ENCODE results near the gene AUNIP. TPM values are rescaled to one million over a fixed set of nuclear protein-coding genes. Genes with fewer than 3 reads are reported as not detected.

Gene AUNIP
- total RNA-seq, 6 donors from 2014 or later, result 0.43 to 1.1 (median 0.74) TPM; not detected in 3

DNA sequence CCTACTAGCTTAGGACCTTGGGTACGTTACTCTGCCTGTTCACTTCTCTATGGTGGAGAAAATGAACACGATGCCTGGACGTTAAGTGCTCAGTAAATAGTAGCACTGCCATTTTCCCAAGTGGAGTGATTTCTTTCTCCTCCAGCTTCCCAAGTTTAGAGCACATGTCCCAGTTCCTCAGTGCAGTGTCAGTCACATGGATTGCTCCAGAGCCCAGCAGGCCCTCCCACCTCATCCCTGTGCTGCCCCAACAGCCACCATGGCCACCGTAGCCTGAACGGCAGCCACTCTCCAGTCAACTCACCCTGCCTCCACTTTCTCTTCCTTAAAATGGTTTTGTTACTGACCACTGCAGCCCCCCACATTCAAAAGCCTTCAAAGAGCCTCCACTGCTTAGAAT is 38.5 kb upstream of the AUNIP start:
- WGBS, 2 donors, result 71 to 73% methylated on average over 5 of the region's 5 CpGs
- TF ChIP-seq POLR2A (IDR thresholded peaks at IDR 0.05), result no peak
- TF ChIP-seq POLR2AphosphoS5 (IDR thresholded peaks at IDR 0.05), result no peak
- TF ChIP-seq EP300 (IDR thresholded peaks at IDR 0.05), result no peak
- TF ChIP-seq, protein P1, sequence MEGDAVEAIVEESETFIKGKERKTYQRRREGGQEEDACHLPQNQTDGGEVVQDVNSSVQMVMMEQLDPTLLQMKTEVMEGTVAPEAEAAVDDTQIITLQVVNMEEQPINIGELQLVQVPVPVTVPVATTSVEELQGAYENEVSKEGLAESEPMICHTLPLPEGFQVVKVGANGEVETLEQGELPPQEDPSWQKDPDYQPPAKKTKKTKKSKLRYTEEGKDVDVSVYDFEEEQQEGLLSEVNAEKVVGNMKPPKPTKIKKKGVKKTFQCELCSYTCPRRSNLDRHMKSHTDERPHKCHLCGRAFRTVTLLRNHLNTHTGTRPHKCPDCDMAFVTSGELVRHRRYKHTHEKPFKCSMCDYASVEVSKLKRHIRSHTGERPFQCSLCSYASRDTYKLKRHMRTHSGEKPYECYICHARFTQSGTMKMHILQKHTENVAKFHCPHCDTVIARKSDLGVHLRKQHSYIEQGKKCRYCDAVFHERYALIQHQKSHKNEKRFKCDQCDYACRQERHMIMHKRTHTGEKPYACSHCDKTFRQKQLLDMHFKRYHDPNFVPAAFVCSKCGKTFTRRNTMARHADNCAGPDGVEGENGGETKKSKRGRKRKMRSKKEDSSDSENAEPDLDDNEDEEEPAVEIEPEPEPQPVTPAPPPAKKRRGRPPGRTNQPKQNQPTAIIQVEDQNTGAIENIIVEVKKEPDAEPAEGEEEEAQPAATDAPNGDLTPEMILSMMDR (IDR thresholded peaks at IDR 0.05), result no peak
- Histone ChIP-seq H3K36me3 (peaks cover 0 to 21% (median 0%) of the 10 kb centered on the region in 4 donors), H3K4me3 (no peak overlapping the region), H3K27ac (peak overlapping the region in 1 of 4 donors; percentile 31), H3K4me1 (peaks cover 7 to 27% (median 16%) of the 10 kb centered on the region in 4 donors), H3K27me3 (no peaks in the 10 kb centered on the region), H3K9me3 (no peaks in the 10 kb centered on the region)
- DNase-seq (no peak), ATAC-seq (ENCODE audit: low FRiP score in 2 of 2) (no peak)

DNA sequence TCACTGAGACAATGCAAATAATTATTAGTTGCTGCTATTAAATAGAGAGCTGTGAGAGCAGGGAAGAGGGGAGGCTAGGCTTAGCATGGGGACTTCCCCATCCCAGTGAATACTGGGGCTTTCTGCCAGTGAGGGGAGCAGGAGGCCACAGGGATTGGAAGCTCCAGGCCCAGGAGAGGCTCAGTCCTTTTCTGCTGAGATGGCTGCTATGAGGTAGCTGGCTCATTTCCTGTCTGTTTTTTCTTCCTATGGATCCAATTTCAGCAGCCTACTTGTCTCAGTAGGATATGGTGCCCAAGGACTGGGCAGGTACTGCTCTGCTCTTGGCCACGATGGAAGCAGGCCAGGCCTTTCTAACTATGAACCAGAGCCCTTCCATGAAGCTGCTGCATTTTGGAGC is 37.0 kb upstream of the AUNIP start:
- no peak for ATAC-seq (ENCODE audit: low FRiP score in 2 of 2)
- Histone ChIP-seq H3K9me3 (no peaks in the 10 kb centered on the region), H3K27ac (no peak overlapping the region), H3K4me1 (peaks cover 12 to 34% (median 23%) of the 10 kb centered on the region in 4 donors), H3K27me3 (no peaks in the 10 kb centered on the region), H3K4me3 (no peak overlapping the region), H3K36me3 (peaks cover 0 to 12% (median 0%) of the 10 kb centered on the region in 4 donors)
- 67 to 96% methylated on average over 1 of the region's 1 CpG for WGBS, 2 donors
- no peak for TF ChIP-seq POLR2A (IDR thresholded peaks at IDR 0.05)
- no peak for TF ChIP-seq EP300 (IDR thresholded peaks at IDR 0.05)
- TF ChIP-seq, protein P1 (IDR thresholded peaks at IDR 0.05), result no peak
- TF ChIP-seq POLR2AphosphoS5 (IDR thresholded peaks at IDR 0.05), result no peak
- DNase-seq, result no peak

DNA sequence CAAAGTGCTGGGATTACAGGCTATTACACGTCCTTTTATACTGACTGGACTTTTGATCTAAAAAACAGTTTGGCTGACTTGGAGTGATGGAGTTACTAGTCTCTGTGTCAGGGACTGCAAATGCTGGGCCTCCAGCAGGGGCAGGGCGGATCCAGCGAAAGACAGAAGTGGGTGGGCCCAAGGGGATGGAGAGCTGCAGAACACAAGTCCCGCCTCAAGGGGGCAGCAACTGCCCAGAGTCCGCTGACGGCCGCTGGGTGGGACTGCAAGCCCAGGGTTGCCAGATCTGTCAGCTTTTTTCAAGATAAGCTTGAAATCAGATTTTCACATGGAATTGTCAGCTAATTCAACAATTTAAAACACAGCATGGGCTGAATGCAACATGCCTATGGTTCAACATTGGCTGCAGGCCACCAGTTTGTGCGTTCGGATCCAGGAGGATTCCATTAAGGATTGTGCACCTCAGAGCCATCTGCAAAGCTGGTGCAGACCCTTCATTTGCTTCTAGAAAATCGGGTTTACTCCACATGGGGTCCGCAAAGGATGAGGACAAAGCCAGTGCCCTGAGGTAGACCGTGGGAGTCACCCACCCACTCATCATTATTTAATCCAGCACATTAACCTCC is 36.2 kb upstream of the AUNIP start:
- peaks cover 12 to 36% (median 27%) of the 10 kb centered on the region in 4 donors for H3K4me1 ChIP-seq
- DNase-seq, result peak; percentile 89 to 93
- 18 to 26% methylated on average over 8 to 12 of the region's 12 CpGs for WGBS, 2 donors

DNA sequence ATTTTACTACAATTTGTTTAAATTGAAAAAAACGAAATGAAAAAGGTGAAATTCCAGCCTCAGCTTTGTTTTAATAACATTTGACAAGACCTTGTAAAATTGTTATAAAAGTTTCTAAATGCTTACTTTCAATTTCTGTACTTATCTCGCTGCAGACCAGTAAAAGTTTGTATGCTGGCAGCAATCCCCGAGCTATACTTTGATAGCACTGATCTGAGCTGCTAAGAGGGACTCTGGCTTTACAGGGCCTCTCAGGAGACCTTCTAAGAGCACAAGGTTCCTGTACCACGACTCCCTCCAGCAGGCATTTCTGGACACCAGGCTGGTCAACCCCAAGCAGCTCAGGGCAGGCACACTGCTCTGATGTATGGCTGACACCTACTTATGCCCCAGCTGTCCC is 33.9 kb upstream of the AUNIP start:
- Histone ChIP-seq H3K36me3 (no peaks in the 10 kb centered on the region), H3K27ac (peak overlapping the region in 2 of 4 donors; percentile 76 to 88), H3K27me3 (no peaks in the 10 kb centered on the region), H3K9me3 (no peaks in the 10 kb centered on the region), H3K4me1 (peaks cover 12 to 36% (median 25%) of the 10 kb centered on the region in 4 donors), H3K4me3 (no peak overlapping the region)
- TF ChIP-seq, protein P1 (IDR thresholded peaks at IDR 0.05), result no peak
- TF ChIP-seq EP300 (IDR thresholded peaks at IDR 0.05) (no peak), POLR2A (IDR thresholded peaks at IDR 0.05) (no peak), POLR2AphosphoS5 (IDR thresholded peaks at IDR 0.05) (no peak)
- ATAC-seq (ENCODE audit: low FRiP score in 2 of 2) (no peak), DNase-seq (no peak)
- 66 to 79% methylated on average over 4 of the region's 4 CpGs for WGBS, 2 donors

More for the DNA sequence above, 36.2 kb upstream of the AUNIP start:
- ATAC-seq (ENCODE audit: low FRiP score in 2 of 2), result peak; percentile 94 to 97
- Histone ChIP-seq H3K27ac (peak overlapping the region in 1 of 4 donors; percentile 6), H3K4me3 (no peak overlapping the region), H3K9me3 (no peaks in the 10 kb centered on the region), H3K27me3 (no peaks in the 10 kb centered on the region), H3K36me3 (peaks cover 0 to 6% (median 0%) of the 10 kb centered on the region in 4 donors)
- TF ChIP-seq POLR2AphosphoS5 (IDR thresholded peaks at IDR 0.05) (peak; percentile 12 to 40), POLR2A (IDR thresholded peaks at IDR 0.05) (peak in 1 of 4 donors; percentile 24), EP300 (IDR thresholded peaks at IDR 0.05) (no peak)
- TF ChIP-seq, protein P1 (IDR thresholded peaks at IDR 0.05), result peak; percentile 96 to 99 (median 98)

Data from upper lobe of left lung (tissue), 6 donors.